HG03159 (cell line): ENCODE data around the gene CAND2.
"Not testable (repeated sequence)": the region's sequence is repeated elsewhere in the genome, so short reads cannot be mapped to it uniquely, and the experiment has no call there.

Experiments
- ATAC-seq: cut with Tn5 transposase; IDR thresholded peaks from one replicate; pipeline ENCODE4 v1.9.1; 2021; ENCODE audit warnings: mild to moderate bottlenecking, moderate library complexity; ENCODE audit not compliant: unreplicated experiment

Gene CAND2

GRCh38 chr3:12828751-12829150 is 32.3 kb downstream of the CAND2 start:
- no peak for ATAC-seq

DNA sequence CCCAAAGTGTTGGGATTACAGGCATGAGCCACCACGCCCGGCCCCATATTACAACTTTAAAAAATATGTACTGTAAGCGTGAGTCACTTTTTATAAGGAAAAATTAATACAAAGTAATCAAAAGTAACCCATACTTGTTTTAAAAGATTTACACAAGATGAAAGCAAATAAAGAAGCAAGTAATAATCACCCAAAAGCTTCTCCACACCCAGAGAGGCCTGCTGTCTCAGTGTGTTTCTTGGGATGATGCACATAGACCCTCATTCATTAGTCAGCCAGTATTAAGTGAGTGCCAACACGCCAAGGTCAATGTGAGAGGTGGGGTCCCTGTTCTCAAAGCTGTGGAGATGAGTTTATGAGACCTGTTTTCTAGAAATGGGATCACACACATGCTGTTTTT is 32.9 kb downstream of the CAND2 start:
- ATAC-seq, result no peak

GRCh38 chr3:12829886-12830784 is 33.7 kb downstream of the CAND2 start:
- no peak for ATAC-seq

DNA sequence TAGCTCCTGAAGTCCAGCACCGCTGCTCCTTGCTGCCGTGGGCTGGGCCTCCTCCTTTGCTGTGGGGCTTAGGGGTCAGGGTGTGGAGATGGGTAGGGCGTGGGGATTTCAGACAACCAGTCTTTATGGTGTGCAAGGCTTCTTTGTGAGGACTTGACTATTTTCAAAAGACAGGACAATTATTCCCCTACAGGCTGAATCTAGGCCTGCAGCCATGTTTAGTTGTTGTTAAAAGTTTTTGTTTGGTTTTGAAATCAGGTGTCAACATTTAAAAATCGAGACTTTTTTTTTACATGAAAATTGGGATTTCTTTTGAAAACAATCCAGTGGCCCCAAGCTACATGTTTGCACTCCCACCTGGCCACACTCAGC is 34.3 kb downstream of the CAND2 start:
- no peak for ATAC-seq

- no peak for ATAC-seq
Observed at GRCh38 chr3:12831301-12831866, 34.9 kb downstream of the CAND2 start.

DNA sequence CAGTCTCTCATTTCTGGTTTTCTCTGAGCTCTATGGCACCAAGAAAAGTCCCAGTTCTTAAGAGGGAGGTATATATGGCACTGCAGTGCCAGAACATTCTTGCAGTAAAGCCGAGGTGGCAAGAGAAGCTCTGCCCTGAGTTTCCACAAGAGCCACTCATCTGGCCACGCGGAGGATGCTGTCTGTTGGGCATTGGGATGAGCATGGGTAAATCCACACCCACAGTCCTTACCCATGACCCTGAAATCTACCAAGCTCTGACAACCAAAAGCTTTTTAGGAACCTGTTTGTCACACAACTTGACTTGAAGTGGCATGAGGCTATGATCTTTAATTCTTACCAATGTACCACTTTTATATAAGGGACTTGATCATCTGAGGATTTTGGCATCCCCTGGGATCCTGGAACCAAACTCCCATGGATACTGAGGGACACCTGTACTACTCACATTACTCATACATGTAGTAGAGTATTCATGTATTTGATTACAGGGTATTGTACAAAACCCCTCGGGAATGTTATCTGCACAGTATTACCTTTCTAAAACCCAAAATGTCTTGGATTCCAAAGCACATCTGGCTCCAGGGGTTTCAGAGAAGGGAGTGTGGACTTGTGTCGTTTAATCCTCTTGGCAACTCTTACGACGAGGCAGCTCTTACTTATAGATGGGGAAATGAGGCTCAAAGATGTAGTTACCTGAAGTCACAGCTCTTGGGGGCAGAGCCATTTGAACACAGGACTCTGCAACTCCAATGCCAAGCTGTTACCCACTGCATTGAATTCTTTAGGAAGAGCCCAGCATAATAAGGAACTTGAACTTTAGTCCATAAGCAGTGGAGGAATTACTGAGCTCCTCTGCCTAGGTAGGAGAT is 36.1 kb downstream of the CAND2 start:
- ATAC-seq, result no peak

- ATAC-seq, result no peak
Observed at GRCh38 chr3:12833222-12834161, 37.0 kb downstream of the CAND2 start.

DNA sequence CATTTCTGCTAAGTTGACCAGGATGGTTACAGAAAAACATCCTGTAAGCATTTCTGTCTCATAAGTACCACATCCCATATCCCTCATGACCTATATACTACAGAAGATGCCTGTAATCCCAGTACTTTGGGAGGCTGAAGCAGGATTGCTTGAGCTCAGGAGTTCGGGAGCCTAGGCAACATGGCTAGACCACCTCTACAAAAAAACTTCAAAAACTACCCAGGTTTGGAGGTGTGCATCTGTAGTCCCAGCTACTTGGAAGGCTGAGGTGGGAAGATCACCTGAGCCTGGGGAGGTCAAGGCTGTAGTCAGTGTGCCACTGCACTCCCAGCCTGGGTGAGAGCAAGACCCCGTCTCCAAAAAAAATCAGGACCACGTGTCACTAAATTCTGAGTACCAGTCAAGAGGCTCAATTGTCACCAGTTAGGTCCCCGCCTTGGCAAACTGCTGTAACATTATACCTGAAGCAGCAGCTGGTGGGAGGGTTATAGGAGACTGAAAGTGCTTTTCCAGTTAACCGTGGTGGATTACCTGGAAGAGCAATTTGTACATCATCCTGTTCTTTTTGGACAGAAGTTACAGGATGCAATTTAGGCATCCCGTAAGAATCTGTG is 38.7 kb downstream of the CAND2 start:
- ATAC-seq, result no peak

- no peak for ATAC-seq
Observed at GRCh38 chr3:12837295-12837986, 41.0 kb downstream of the CAND2 start.

GRCh38 chr3:12838179-12838965 is 41.9 kb downstream of the CAND2 start:
- no peak for ATAC-seq

DNA sequence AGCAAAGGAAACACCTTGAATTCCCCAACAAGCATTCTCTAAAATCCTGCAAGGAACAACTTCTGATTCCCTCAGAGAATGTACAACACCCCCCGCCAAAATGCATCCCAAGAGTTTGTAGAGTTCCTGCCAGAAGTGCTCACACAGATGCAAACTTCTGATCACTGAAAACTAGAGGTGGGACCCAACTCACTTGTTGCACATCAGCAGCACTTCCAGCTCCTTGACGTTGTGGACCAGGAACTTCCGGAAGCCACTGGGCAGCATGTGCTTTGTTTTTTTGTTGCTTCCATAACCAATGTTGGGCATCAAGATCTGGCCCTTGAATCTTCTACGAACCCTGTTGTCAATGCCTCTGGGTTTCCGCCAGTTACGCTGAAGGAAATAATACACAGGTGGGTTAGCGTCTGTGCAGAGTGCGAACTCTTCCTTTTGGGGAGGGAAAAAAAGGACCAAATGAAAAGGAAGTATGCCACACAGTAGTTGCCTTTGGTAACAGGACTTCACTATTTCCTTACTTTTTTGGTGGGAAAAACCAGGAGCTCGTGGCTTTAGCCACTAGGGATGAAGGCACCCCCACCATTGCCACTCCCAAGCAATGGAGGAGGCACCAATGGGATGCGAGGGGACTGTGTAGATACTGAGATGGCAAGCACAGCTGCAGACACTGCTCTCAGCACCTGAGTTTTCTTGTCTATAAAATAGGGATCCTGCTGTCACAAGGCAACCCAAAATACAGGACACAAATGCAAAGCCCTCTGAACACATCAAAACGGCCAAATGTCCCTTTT is 42.9 kb downstream of the CAND2 start:
- ATAC-seq, result no peak

DNA sequence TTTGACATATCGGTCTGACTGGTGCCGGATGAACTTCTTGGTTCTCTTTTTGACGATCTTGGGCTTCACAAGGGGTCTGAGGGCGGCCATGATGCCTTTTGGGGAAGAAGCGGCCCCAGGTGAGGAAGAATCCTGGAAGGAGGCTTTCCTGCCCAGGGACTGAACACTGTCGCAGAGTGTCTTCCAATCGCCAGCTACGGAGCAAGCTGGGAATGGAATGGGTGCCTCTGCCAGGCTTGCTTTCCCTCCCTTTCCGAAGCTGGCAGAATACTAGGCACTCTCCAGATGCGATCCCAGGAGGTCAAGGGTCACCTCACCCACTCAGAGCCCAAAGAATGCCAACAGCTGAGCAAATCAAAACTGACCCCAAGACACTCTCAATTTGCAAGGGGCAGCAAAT is 43.7 kb downstream of the CAND2 start:
- ATAC-seq, result not testable (repeated sequence)

- ATAC-seq, result peak; percentile 36
Observed at GRCh38 chr3:12840591-12841148, 44.2 kb downstream of the CAND2 start.

DNA sequence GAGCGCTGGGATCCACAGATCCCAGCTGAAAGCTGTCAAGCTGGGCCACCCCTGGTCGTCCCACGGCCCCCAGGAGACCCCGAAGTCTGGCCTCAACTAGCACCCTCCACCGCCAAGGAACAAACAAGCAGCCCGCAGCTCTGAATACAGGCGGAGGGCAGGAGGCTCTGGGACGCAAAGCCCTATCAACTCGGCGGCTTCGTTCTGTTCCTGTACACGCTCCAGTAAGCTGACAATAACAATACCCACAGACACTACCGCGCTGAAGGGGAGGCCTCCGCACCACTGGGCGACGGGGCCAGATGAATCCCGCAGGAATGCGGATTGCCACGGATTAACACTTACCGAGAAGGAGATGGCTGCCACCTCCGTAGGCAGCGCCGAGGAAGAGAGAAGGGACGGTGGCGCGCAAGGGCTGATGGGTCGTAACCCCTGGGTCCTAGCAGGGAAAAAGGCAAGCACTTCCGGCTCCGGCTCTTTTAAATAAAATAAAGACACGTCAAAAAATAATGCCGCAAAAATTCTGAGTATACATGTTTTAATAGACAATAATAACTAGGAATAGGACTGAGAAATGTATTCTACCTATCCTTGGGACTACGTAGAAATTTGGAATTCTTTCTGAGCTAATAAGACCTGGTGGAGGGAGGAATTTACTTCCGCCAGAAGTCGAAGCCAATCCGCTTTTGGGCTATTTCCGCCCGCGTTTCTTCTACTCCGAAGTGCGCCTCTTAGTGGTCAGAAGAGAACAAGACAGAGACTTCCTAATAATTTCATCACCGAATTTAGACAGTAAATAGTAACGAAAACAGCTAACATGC is 44.9 kb downstream of the CAND2 start, which contains the start of gene RPL32:
Gene RPL32, minus strand, starts transcription at position 417 of the 821 bp plus-strand sequence. CDS start 1,328 bp downstream, outside the sequence.
- ATAC-seq, result peak; percentile 81

- ATAC-seq, result peak; percentile 5
Observed at GRCh38 chr3:12841970-12842328, 45.5 kb downstream of the CAND2 start.

DNA sequence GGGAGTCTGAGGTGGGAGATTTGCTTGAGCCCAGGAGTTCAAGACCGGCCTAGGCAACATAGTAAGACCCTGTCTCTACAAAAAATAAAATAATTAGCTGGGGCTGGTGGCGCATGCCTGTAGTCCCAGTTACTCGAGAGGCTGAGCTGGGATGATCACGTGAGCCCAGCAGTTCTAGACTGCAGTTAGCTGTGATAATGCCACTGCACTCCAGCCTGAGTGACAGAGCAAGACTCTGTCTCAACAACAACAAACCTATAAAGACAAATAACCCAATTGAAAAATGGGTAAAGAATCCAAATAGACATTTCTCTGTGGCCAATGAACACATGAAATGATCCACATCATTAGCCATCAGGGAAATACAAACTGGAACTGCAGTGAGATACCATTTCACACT is 46.0 kb downstream of the CAND2 start:
- no peak for ATAC-seq

DNA sequence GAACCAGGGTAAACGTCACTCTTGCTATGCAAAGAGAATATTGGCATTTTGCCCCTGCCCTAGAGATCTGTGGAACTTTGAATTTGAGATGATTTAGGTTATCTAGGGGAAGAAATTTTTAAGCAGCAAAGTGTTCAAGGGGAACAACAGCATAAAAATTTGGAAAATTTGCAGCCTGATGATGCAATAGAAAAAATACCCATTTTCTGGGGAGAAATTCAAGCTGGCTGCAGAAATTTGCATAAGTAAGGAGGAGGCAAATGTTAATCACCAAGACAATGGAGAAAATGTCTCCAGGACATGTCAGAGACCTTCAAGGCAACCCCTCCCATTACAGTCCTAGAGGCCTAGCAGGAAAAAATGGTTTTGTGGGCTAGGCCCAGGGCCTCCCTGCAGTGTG is 49.3 kb downstream of the CAND2 start:
- ATAC-seq, result no peak
